Measurements from ENCODE around the gene PLXNA4. TPM values are rescaled to one million over a fixed set of nuclear protein-coding genes. Genes with fewer than 3 reads are reported as not detected.

PLXNA4 gene
- total RNA-seq, 1 donor from 2014 or later: 5.2 TPM

DNA sequence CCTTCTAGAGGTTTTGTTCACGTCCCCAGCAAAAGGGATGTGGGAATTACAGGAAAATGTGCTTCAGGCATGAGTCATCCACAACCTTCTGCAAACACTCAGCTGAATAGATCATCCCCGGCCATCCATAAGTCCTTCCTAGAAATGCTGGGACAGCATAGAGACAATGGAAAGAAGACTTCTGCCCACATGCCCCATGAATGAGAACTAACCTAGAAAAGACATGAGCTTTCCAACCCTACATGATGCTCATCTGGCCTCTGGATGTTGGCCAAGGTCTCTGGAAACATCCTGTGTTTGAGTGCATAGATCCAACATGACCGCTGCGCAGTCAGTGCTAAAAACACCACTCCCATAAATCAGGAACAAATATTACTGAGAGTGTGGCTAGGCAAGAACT, 277.5 kb downstream of the PLXNA4 start:
- Mint-ChIP-seq H3K27ac (no peak overlapping the region), H3K4me1 (peaks cover 2% of the 10 kb centered on the region)

DNA sequence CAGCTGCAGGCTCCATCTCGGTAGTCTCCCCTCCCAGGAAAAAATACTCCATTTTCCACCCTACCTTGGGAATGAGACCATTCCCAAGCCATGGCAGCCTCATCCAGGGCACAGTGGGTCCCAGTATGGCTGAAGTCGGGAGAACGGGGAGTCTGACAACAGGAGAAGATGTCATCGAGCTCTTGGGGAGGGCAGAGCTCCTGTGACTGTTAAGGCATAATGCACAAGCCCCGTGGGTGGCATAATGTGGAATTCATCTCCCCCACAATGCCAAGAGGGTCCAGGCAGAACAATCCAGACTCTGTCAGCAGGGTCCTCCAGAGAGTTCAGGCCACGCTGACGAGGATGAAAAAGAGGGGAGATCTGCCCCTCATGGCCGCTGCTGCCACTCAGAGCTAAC, 279.4 kb downstream of the PLXNA4 start:
- Mint-ChIP-seq H3K27me3 (ENCODE audit: low read depth) (peaks cover 25% of the 10 kb centered on the region), H3K4me1 (peaks cover 2% of the 10 kb centered on the region), H3K36me3 (no peaks in the 10 kb centered on the region), H3K4me3 (no peak overlapping the region), H3K27ac (no peak overlapping the region), H3K9me3 (no peaks in the 10 kb centered on the region)
- TF ChIP-seq, protein P1, sequence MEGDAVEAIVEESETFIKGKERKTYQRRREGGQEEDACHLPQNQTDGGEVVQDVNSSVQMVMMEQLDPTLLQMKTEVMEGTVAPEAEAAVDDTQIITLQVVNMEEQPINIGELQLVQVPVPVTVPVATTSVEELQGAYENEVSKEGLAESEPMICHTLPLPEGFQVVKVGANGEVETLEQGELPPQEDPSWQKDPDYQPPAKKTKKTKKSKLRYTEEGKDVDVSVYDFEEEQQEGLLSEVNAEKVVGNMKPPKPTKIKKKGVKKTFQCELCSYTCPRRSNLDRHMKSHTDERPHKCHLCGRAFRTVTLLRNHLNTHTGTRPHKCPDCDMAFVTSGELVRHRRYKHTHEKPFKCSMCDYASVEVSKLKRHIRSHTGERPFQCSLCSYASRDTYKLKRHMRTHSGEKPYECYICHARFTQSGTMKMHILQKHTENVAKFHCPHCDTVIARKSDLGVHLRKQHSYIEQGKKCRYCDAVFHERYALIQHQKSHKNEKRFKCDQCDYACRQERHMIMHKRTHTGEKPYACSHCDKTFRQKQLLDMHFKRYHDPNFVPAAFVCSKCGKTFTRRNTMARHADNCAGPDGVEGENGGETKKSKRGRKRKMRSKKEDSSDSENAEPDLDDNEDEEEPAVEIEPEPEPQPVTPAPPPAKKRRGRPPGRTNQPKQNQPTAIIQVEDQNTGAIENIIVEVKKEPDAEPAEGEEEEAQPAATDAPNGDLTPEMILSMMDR (IDR thresholded peaks at IDR 0.05; ENCODE audit: unreplicated experiment): no peak
- DNase-seq (ENCODE audit: low spot score in 2 of 2, unreplicated experiment in 2 of 2): no peak

More for the DNA sequence above, 277.5 kb downstream of the PLXNA4 start:
- no peak for DNase-seq (ENCODE audit: low spot score in 2 of 2, unreplicated experiment in 2 of 2)
- H3K9me3 Mint-ChIP-seq: no peaks in the 10 kb centered on the region
- no peak overlapping the region for H3K4me3 Mint-ChIP-seq
- H3K36me3 Mint-ChIP-seq: no peaks in the 10 kb centered on the region
- H3K27me3 Mint-ChIP-seq (ENCODE audit: low read depth): peaks cover 26% of the 10 kb centered on the region
- TF ChIP-seq, protein P1 (IDR thresholded peaks at IDR 0.05; ENCODE audit: unreplicated experiment): no peak

DNA sequence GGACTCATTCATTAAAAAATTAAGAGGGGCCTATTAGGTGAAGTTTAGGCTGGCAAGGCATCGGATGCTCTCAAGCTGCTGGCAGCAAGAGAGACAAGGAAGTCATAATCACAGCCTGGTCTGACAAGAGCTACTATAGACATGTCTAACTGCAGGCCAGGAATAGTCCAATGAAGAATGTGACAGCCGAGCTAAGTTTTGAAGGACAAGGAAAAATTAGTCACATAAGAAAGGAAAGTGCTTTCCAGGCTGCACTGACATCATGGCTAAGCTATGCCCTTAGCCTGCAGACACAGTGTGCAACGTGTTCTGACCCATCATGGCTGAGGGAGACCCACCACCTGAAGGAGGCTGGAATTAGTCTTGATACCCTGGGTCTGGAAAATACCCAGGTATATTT, 281.1 kb downstream of the PLXNA4 start:
- no peak overlapping the region for H3K27ac Mint-ChIP-seq
- no peaks in the 10 kb centered on the region for H3K36me3 Mint-ChIP-seq
- peaks cover 2% of the 10 kb centered on the region for H3K4me1 Mint-ChIP-seq
- no peak for DNase-seq (ENCODE audit: low spot score in 2 of 2, unreplicated experiment in 2 of 2)
- H3K9me3 Mint-ChIP-seq: no peaks in the 10 kb centered on the region
- peaks cover 37% of the 10 kb centered on the region for H3K27me3 Mint-ChIP-seq (ENCODE audit: low read depth)
- TF ChIP-seq, protein P1 (IDR thresholded peaks at IDR 0.05; ENCODE audit: unreplicated experiment): no peak
- no peak overlapping the region for H3K4me3 Mint-ChIP-seq

DNA sequence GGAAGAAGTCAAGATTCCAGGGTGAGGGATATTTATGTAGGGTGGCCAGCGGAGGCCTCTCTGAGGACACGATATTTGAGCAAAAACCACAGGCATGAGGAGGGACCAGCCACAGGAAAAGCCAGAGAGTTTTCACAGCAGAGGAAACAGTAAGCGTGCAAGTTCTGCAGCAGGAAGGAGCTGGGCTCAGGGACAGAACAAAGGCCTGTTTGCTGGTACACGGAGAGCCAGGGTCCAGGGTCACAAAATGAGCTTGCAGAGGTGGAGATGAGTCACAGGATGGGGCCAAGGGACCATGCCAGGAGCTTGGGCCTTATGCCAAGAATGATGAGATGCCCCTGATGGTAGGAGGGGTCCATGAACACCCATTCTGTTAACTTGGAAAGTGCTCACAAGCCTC, 283.5 kb downstream of the PLXNA4 start:
- Mint-ChIP-seq H3K4me3 (no peak overlapping the region), H3K27ac (no peak overlapping the region), H3K27me3 (ENCODE audit: low read depth) (peaks cover 34% of the 10 kb centered on the region), H3K36me3 (no peaks in the 10 kb centered on the region), H3K9me3 (no peaks in the 10 kb centered on the region), H3K4me1 (no peaks in the 10 kb centered on the region)
- TF ChIP-seq, protein P1 (IDR thresholded peaks at IDR 0.05; ENCODE audit: unreplicated experiment): no peak
- no peak for DNase-seq (ENCODE audit: low spot score in 2 of 2, unreplicated experiment in 2 of 2)

- H3K27ac Mint-ChIP-seq: no peak overlapping the region
- no peaks in the 10 kb centered on the region for H3K9me3 Mint-ChIP-seq
- H3K27me3 Mint-ChIP-seq (ENCODE audit: low read depth): peaks cover 33% of the 10 kb centered on the region
- H3K36me3 Mint-ChIP-seq: no peaks in the 10 kb centered on the region
- TF ChIP-seq, protein P1 (IDR thresholded peaks at IDR 0.05; ENCODE audit: unreplicated experiment): no peak
- H3K4me3 Mint-ChIP-seq: no peak overlapping the region
- DNase-seq (ENCODE audit: low spot score in 2 of 2, unreplicated experiment in 2 of 2): no peak
- H3K4me1 Mint-ChIP-seq: no peaks in the 10 kb centered on the region
Measured at GRCh38 chr7:132291481-132291880, 284.8 kb downstream of the PLXNA4 start.

DNA sequence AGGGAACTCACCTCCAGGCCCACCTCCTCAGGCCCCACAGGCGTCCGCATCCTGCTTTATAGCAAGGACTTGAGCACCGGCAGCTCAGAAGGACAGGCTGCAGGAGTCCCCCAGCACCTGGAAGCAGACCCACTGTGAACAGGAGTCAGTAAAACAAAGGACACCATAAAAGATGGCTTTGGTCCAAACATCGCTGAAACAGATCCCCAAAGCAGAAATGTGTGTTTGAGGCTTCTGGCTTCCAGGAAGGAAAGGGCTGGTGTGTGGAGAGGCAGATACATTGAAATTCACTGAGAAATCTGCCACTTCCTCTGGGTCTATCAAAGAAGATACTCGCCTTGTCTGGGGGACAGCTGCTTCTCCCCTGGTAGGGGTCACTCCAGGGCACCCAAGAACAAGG, 286.2 kb downstream of the PLXNA4 start:
- no peaks in the 10 kb centered on the region for H3K4me1 Mint-ChIP-seq
- TF ChIP-seq, protein P1 (IDR thresholded peaks at IDR 0.05; ENCODE audit: unreplicated experiment): no peak
- no peaks in the 10 kb centered on the region for H3K36me3 Mint-ChIP-seq
- peaks cover 42% of the 10 kb centered on the region for H3K27me3 Mint-ChIP-seq (ENCODE audit: low read depth)
- no peak for DNase-seq (ENCODE audit: low spot score in 2 of 2, unreplicated experiment in 2 of 2)
- no peak overlapping the region for H3K27ac Mint-ChIP-seq
- H3K4me3 Mint-ChIP-seq: no peak overlapping the region
- no peaks in the 10 kb centered on the region for H3K9me3 Mint-ChIP-seq
